HL-60 (cell line): ENCODE results near the gene TGM5.
A peak's percentile ranks its signal among the peaks of the same experiment; 100 is the strongest.

ENCODE experiments used
- DNase-seq, 2 experiments: peaks; one replicate each; pipeline ENCODE4 v3.0.0-alpha.2; 2010 to 2020; ENCODE audit warnings: low read depth in 1 of 2, low spot score in 1 of 2
- H3K27ac ChIP-seq: fragments of 250-450 bp; sonication (Bioruptor Pico); replicated peaks from 2 replicates; pipeline ENCODE4 v1.5.1; 2020; ENCODE audit warnings: mild to moderate bottlenecking, moderate library complexity
- H3K27me3 ChIP-seq: fragments of 250-450 bp; sonication (Bioruptor Pico); 2 replicates; pipeline ENCODE4 v1.5.1; 2021; ENCODE audit warnings: mild to moderate bottlenecking, moderate library complexity; ENCODE audit not compliant: insufficient read depth, poor library complexity, severe bottlenecking
- H3K4me3 ChIP-seq: replicated peaks from 2 replicates; pipeline ENCODE4 v1.5.1; 2011; ENCODE audit warnings: mild to moderate bottlenecking, control low read depth, low read length; ENCODE audit not compliant: insufficient read depth
- CTCF ChIP-seq: IDR thresholded peaks from one replicate; pipeline ENCODE4 v1.5.1; 2011; ENCODE audit warnings: low read length, control low read depth, inconsistent platforms; ENCODE audit not compliant: insufficient read depth
- GABPA ChIP-seq: IDR thresholded peaks from 2 replicates; pipeline ENCODE4 v1.6.1; 2012; ENCODE audit warnings: low read depth
- POLR2AphosphoS5 ChIP-seq: IDR thresholded peaks from 2 replicates; pipeline ENCODE4 v1.6.1; 2012; ENCODE audit warnings: low read depth
- REST ChIP-seq: IDR thresholded peaks from 2 replicates; pipeline ENCODE4 v1.6.1; 2012; ENCODE audit warnings: low read depth; ENCODE audit not compliant: insufficient replicate concordance
- SPI1 ChIP-seq: IDR thresholded peaks from 2 replicates; pipeline ENCODE4 v1.6.1; 2012; ENCODE audit warnings: low read depth, mild to moderate bottlenecking, borderline replicate concordance

Gene TGM5

GRCh38 chr15:43250785-43251184, 15.9 kb downstream of the TGM5 start:
- DNase-seq: no peak
- no peaks in the 10 kb centered on the region for H3K27me3 ChIP-seq
- TF ChIP-seq SPI1: no peak
- TF ChIP-seq GABPA: no peak
- no peak for TF ChIP-seq REST
- no peak for TF ChIP-seq POLR2AphosphoS5
- no peak for TF ChIP-seq CTCF
- peak overlapping the region; percentile 87 for H3K27ac ChIP-seq
- no peak overlapping the region for H3K4me3 ChIP-seq

GRCh38 chr15:43249699-43250203, 17.0 kb downstream of the TGM5 start:
- TF ChIP-seq REST (no peak), SPI1 (peak; percentile 80; the same call in 1 of the 2 replicates), POLR2AphosphoS5 (peak; percentile 94)
- peak; percentile 75 to 97 for DNase-seq
- no peaks in the 10 kb centered on the region for H3K27me3 ChIP-seq
- peak overlapping the region; percentile 87 for H3K27ac ChIP-seq
- H3K4me3 ChIP-seq: no peak overlapping the region

- no peaks in the 10 kb centered on the region for H3K27me3 ChIP-seq
- TF ChIP-seq POLR2AphosphoS5 (no peak), GABPA (no peak), REST (no peak), CTCF (no peak), SPI1 (no peak)
Measured at GRCh38 chr15:43249236-43249635, 17.5 kb downstream of the TGM5 start.

More at GRCh38 chr15:43249236-43249635, 17.5 kb downstream of the TGM5 start:
- peak overlapping the region; percentile 87 for H3K27ac ChIP-seq
- no peak overlapping the region for H3K4me3 ChIP-seq
- no peak for DNase-seq
